ENCODE measurements around the gene OVCA2. TPM values are rescaled to one million over a fixed set of nuclear protein-coding genes. Genes with fewer than 3 reads are reported as not detected.
A peak's percentile ranks its signal among the peaks of the same experiment; 100 is the strongest.

OVCA2 gene
- total RNA-seq, 2 experiments from 2014 or later: 22.7 to 24.7 TPM

DNA sequence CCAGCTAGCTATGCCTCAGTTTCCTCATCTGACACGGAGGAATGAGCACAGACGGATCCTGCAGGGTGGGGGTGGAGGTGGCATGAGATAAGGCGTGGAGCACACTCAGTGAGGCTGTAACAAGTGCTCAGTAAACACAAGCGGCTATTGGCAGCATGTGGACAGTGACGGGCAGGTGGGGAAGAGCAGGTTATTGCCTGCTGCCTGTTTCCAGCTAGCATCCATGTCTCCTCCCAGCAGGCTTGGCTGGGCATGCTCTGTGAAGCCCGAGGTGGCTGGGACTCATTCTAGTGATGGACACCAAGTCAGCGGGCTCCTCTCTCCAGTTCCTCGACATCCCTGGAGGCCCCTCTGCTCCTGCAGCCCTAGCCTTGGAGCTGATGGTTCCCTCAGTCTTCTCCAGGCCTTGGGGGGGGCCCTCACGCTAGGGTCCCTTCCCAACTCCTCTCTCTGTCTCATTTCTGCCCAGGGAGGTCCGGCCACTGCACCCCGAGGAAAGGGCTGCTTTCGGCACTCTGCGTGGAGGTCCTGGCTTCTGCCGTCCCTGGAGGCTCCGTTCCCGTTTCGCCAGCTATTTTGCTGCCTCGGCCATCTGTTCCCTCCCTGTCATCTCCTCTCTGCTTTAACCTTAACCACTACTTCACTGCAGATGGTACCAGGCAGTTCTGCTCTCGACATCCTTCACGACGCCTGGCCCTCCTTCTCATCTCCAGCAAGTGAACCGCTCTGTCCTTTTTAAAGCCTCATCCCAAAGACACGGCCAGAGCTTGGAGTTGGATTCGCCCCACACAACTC lies 22.9 kb upstream of the OVCA2 start:
- Mint-ChIP-seq H3K9me3 (no peaks in the 10 kb centered on the region), H3K4me1 (ENCODE audit: low read depth) (peaks cover 5% of the 10 kb centered on the region), H3K27me3 (ENCODE audit: low read depth) (peaks cover 9% of the 10 kb centered on the region), H3K4me3 (no peak overlapping the region), H3K27ac (no peak overlapping the region), H3K36me3 (ENCODE audit: low read depth) (no peaks in the 10 kb centered on the region)
- intact Hi-C loops (cut with micrococcal nuclease): no loop called here
- DNase-seq: no peak
- CTCF ChIA-PET: interaction anchor here (0.7 kb wide), 1 partner anchor 9 kb away, joined by 3 read pairs; no protein-coding TSS in a partner anchor

GRCh38 chr17:2019723-2020122 lies 22.1 kb upstream of the OVCA2 start:
- H3K27me3 Mint-ChIP-seq (ENCODE audit: low read depth): peaks cover 8% of the 10 kb centered on the region
- DNase-seq: no peak
- CTCF ChIA-PET: interaction anchor here (0.6 kb wide), 1 partner anchor 355 kb away, joined by 3 read pairs; no protein-coding TSS in a partner anchor
- no peak overlapping the region for H3K27ac Mint-ChIP-seq
- H3K4me1 Mint-ChIP-seq (ENCODE audit: low read depth): peaks cover 5% of the 10 kb centered on the region
- intact Hi-C loops (cut with micrococcal nuclease): no loop called here
- H3K36me3 Mint-ChIP-seq (ENCODE audit: low read depth): no peaks in the 10 kb centered on the region
- H3K9me3 Mint-ChIP-seq: no peaks in the 10 kb centered on the region
- no peak overlapping the region for H3K4me3 Mint-ChIP-seq

DNA sequence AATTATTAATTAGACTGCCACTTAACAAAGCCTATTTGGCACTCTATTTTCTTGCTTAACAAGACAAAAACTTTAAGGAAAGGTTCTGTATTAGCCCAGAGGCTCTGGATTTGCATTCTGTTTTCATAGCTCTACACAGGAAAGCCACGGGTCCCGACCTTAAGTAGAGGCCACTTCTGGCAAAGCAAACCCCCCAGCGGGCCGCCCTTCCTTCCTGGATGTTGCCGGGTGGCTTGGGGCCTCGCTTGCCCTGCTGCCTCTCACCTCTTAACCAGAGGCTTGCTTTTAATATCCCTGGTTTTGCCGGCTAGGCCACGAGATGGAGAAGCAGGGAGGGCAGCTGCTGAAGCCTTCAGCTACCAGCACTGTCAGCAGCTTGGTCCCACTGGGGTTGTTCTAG lies 21.1 kb upstream of the OVCA2 start:
- no peaks in the 10 kb centered on the region for H3K9me3 Mint-ChIP-seq
- peaks cover 6% of the 10 kb centered on the region for H3K4me1 Mint-ChIP-seq (ENCODE audit: low read depth)
- H3K36me3 Mint-ChIP-seq (ENCODE audit: low read depth): no peaks in the 10 kb centered on the region
- peaks cover 10% of the 10 kb centered on the region for H3K27me3 Mint-ChIP-seq (ENCODE audit: low read depth)
- CTCF ChIA-PET: no interaction called here
- no peak for DNase-seq
- no peak overlapping the region for H3K27ac Mint-ChIP-seq
- intact Hi-C loops (cut with micrococcal nuclease): no loop called here
- H3K4me3 Mint-ChIP-seq: no peak overlapping the region

GRCh38 chr17:2022647-2023240 lies 19.1 kb upstream of the OVCA2 start:
- H3K27me3 Mint-ChIP-seq (ENCODE audit: low read depth): peaks cover 23% of the 10 kb centered on the region
- no peaks in the 10 kb centered on the region for H3K9me3 Mint-ChIP-seq
- peaks cover 11% of the 10 kb centered on the region for H3K4me1 Mint-ChIP-seq (ENCODE audit: low read depth)
- DNase-seq: no peak
- intact Hi-C loops (cut with micrococcal nuclease): no loop called here
- H3K4me3 Mint-ChIP-seq: no peak overlapping the region
- no peak overlapping the region for H3K27ac Mint-ChIP-seq
- CTCF ChIA-PET: interaction anchor here (0.9 kb wide), 1 partner anchor 302 kb away, joined by 3 read pairs; no protein-coding TSS in a partner anchor
- H3K36me3 Mint-ChIP-seq (ENCODE audit: low read depth): no peaks in the 10 kb centered on the region

DNA sequence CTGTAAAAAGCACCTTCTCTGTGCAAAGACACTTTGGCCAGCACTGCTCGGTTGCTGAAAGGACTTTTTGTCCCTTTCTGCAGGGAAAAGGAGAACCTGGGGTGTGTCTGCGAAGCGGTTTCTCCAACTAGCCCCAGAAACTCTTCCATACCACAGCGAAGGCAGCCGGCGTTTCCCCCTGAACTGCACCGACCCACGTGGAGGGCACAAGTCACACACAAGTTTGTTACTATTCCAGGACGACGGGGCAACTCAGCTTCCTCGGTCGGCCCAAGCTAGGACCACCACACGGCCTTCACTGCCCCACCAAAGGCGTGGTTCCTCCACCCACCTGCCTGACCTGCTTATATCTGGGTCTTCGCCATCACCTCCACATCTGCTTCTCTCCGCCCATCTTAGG lies 18.6 kb upstream of the OVCA2 start:
- intact Hi-C loops (cut with micrococcal nuclease): no loop called here
- DNase-seq: no peak
- H3K36me3 Mint-ChIP-seq (ENCODE audit: low read depth): no peaks in the 10 kb centered on the region
- H3K27ac Mint-ChIP-seq: no peak overlapping the region
- CTCF ChIA-PET: no interaction called here
- H3K9me3 Mint-ChIP-seq: no peaks in the 10 kb centered on the region
- peak overlapping the region; percentile 42 for H3K4me3 Mint-ChIP-seq
- peaks cover 28% of the 10 kb centered on the region for H3K27me3 Mint-ChIP-seq (ENCODE audit: low read depth)
- H3K4me1 Mint-ChIP-seq (ENCODE audit: low read depth): peaks cover 11% of the 10 kb centered on the region

GRCh38 chr17:2023692-2024571 lies 17.9 kb upstream of the OVCA2 start:
- CTCF ChIA-PET: no interaction called here
- peak; percentile 63 for DNase-seq
- H3K27me3 Mint-ChIP-seq (ENCODE audit: low read depth): peaks cover 30% of the 10 kb centered on the region
- H3K9me3 Mint-ChIP-seq: no peaks in the 10 kb centered on the region
- H3K27ac Mint-ChIP-seq: no peak overlapping the region
- peaks cover 11% of the 10 kb centered on the region for H3K4me1 Mint-ChIP-seq (ENCODE audit: low read depth)
- intact Hi-C loops (cut with micrococcal nuclease): no loop called here
- H3K36me3 Mint-ChIP-seq (ENCODE audit: low read depth): no peaks in the 10 kb centered on the region
- H3K4me3 Mint-ChIP-seq: peak overlapping the region; percentile 53

DNA sequence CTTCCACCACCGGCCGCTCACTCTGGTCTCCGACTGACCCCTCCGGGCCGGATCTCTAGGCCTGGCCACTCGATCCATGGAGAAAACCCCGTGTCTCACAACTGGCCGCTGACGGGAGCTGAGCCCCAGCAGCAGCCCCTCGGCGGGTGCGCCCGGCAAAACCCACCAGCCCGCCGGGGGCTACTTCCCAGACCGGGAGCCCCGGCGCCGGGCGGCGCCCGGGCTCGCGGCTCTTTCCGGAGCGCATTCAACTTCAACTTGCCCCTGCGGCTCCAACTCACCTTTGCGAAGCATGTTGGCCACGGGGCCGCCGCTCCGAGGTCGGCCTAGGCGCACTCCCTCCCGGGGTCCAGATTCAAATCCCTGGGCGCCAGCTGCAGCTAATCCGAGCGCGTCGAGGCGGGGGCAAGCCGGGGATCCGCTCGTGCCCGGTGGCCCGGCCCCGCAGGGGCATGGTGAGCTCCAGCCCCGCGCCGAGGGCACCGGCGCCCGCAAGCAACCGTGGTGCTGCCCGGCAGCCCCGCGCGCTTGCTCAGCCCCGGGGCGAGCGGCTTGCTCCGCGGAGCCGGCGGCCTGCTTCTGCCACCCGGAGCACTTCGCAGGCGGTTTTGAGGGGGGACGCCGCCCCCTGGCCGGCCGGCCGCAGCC lies 17.1 kb upstream of the OVCA2 start:
- H3K36me3 Mint-ChIP-seq (ENCODE audit: low read depth): no peaks in the 10 kb centered on the region
- H3K27ac Mint-ChIP-seq: no peak overlapping the region
- peaks cover 30% of the 10 kb centered on the region for H3K27me3 Mint-ChIP-seq (ENCODE audit: low read depth)
- no peak for DNase-seq
- intact Hi-C loops (cut with micrococcal nuclease): no loop called here
- H3K4me3 Mint-ChIP-seq: peak overlapping the region; percentile 53
- H3K4me1 Mint-ChIP-seq (ENCODE audit: low read depth): peaks cover 13% of the 10 kb centered on the region
- H3K9me3 Mint-ChIP-seq: no peaks in the 10 kb centered on the region
- CTCF ChIA-PET: interaction anchor here (0.6 to 3.1 kb wide), 2 partner anchors 304 to 704 kb away, joined by 4 to 11 read pairs; no protein-coding TSS in a partner anchor

GRCh38 chr17:2025220-2025621 lies 16.6 kb upstream of the OVCA2 start, which contains the start of gene RTN4RL1:
Gene RTN4RL1 (minus strand): TSS chr17:2025334. CDS start chr17:2024865, 469 bp downstream.
- CTCF ChIA-PET: interaction anchor here (0.6 to 3.1 kb wide), 3 partner anchors 115 to 703 kb away, joined by 4 to 11 read pairs (median 6); no protein-coding TSS in a partner anchor
- H3K4me3 Mint-ChIP-seq: peak within 1 kb of the TSS; percentile 73
- intact Hi-C loops (cut with micrococcal nuclease): no loop called here
- no peaks in the 10 kb centered on the region for H3K9me3 Mint-ChIP-seq
- DNase-seq: peak; percentile 78
- H3K27ac Mint-ChIP-seq: no peak within 1 kb of the TSS
- no peaks in the 10 kb centered on the region for H3K36me3 Mint-ChIP-seq (ENCODE audit: low read depth)
- peaks cover 30% of the 10 kb centered on the region for H3K27me3 Mint-ChIP-seq (ENCODE audit: low read depth)
- peaks cover 14% of the 10 kb centered on the region for H3K4me1 Mint-ChIP-seq (ENCODE audit: low read depth)

DNA sequence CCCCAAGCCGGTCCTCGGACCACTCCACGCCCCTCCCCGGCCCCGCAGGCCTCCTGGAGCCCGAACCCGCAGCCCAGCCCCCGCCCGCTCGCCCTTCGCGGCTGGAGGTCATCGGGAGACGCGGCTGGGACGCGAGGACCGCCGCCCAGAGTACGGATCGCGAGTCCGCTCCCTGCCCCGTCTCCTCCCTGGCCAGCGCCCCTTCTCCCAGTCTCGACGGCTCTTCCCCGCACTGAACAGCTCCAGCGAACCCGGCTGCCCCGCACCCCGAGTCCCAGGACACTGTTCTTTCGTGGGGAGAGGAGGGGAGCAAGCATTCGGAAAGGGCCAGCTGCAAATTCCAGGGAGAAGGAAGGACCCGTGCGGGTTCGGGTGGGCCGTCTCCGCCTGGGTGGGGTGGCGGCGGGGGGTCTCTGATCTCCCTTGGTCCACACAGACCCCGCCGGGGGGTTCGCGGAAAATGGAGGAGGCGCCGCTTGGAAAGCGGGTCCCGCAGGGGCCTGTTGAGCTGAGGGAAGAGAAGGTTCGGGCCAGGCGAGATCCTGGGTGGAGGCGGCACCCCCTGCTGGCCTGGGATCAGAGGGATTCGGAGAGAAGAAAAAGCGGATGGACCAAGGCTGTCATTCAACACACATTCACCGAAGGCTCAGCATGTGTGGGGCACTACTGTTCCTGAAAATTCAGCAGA lies 16.1 kb upstream of the OVCA2 start:
- H3K9me3 Mint-ChIP-seq: no peaks in the 10 kb centered on the region
- intact Hi-C loops (cut with micrococcal nuclease): loop anchor here (1.0 kb wide), 1 partner anchor 117 kb away; no protein-coding TSS in a partner anchor
- H3K27ac Mint-ChIP-seq: no peak overlapping the region
- H3K36me3 Mint-ChIP-seq (ENCODE audit: low read depth): no peaks in the 10 kb centered on the region
- peaks cover 18% of the 10 kb centered on the region for H3K4me1 Mint-ChIP-seq (ENCODE audit: low read depth)
- peaks cover 30% of the 10 kb centered on the region for H3K27me3 Mint-ChIP-seq (ENCODE audit: low read depth)
- CTCF ChIA-PET: interaction anchor here (0.6 to 3.1 kb wide), 5 partner anchors 29 to 311 kb away, joined by 3 to 11 read pairs (median 5); no protein-coding TSS in a partner anchor
- DNase-seq: peak; percentile 59
- peak overlapping the region; percentile 73 for H3K4me3 Mint-ChIP-seq

GRCh38 chr17:2027528-2028233 lies 14.1 kb upstream of the OVCA2 start:
- H3K27ac Mint-ChIP-seq: no peak overlapping the region

GRCh38 chr17:2028234-2028614 lies 13.6 kb upstream of the OVCA2 start:
- no peaks in the 10 kb centered on the region for H3K9me3 Mint-ChIP-seq
- no peaks in the 10 kb centered on the region for H3K36me3 Mint-ChIP-seq (ENCODE audit: low read depth)
- CTCF ChIA-PET: interaction anchor here (1.7 kb wide), 1 partner anchor 119 kb away, joined by 8 read pairs; no protein-coding TSS in a partner anchor
- H3K4me1 Mint-ChIP-seq (ENCODE audit: low read depth): peaks cover 31% of the 10 kb centered on the region
- intact Hi-C loops (cut with micrococcal nuclease): no loop called here
- H3K27me3 Mint-ChIP-seq (ENCODE audit: low read depth): peaks cover 29% of the 10 kb centered on the region
- no peak overlapping the region for H3K4me3 Mint-ChIP-seq
- H3K27ac Mint-ChIP-seq: no peak overlapping the region
- DNase-seq: no peak

More at GRCh38 chr17:2027528-2028233, 14.1 kb upstream of the OVCA2 start:
- Mint-ChIP-seq H3K27me3 (ENCODE audit: low read depth) (peaks cover 30% of the 10 kb centered on the region), H3K4me3 (no peak overlapping the region), H3K9me3 (no peaks in the 10 kb centered on the region), H3K36me3 (ENCODE audit: low read depth) (no peaks in the 10 kb centered on the region), H3K4me1 (ENCODE audit: low read depth) (peaks cover 28% of the 10 kb centered on the region)
- intact Hi-C loops (cut with micrococcal nuclease): no loop called here
- DNase-seq: no peak
- CTCF ChIA-PET: interaction anchor here (0.6 to 3.1 kb wide), 3 partner anchors 119 to 762 kb away, joined by 5 to 11 read pairs (median 8); no protein-coding TSS in a partner anchor

Measured in activated naive CD4-positive, alpha-beta T cell treated with anti-CD3 and anti-CD28 coated beads for 36 hours (primary cell).